A549 treated with Mapracorat at 1 μM for 4 hours (cell line): ENCODE data around the gene TTF2. TPM values are rescaled to one million over a fixed set of nuclear protein-coding genes. Genes with fewer than 3 reads are reported as not detected.

ENCODE experiments used
- total RNA-seq: library from RNA; stranded (reverse); fragments of 200-300 nt; extraction: Qiagen RNA extraction; gene quantifications from 5 replicates; pipeline ENCODE4 v1.2.3, GENCODE V29; 2022

TTF2 gene
- 17.0 to 21.8 TPM (median 21.5 TPM) in 5 replicates for total RNA-seq

GRCh38 chr1:117059678-117060440 lies at the start of gene TTF2:
TTF2 (plus strand) TSS chr1:117060326; CDS start chr1:117060347, 21 bp downstream.

GRCh38 chr1:117121589-117122329 lies 61.6 kb downstream of the TTF2 start, which contains the start of gene TRIM45:
TRIM45 (minus strand) TSS chr1:117121749; CDS start chr1:117121201, 548 bp downstream.

Other genes with a start within 250 kb of the TTF2 start
- 12.5 to 17.3 TPM (median 14.8 TPM) in 5 replicates for gene PTGFRN, start 150.4 kb upstream of the TTF2 start, total RNA-seq
- 0.11 to 0.36 TPM (median 0.23 TPM) in 5 replicates for gene CD101, start 58.6 kb upstream of the TTF2 start, total RNA-seq
- gene TRIM45, start 61.4 kb downstream of the TTF2 start, total RNA-seq, result 1.1 to 2.3 TPM (median 1.1 TPM) in 5 replicates
- 0.06 to 0.13 TPM (median 0.09 TPM) in 4 of 5 replicates, not detected in the other for gene VTCN1, start 150.6 kb downstream of the TTF2 start, total RNA-seq